PC-9 (cell line): ENCODE results near the gene CCER1.

Experiments
- EZH2 ChIP-seq: fragments of 200-600 bp; sonication (generic); IDR thresholded peaks from 2 replicates; pipeline ENCODE4 v1.8.0; 2017; ENCODE audit warnings: antibody characterized with exemption, low read depth
- TF ChIP-seq, protein P1 (sequence below): fragments of 200-600 bp; sonication (generic); conservative IDR thresholded peaks from 2 replicates; pipeline ENCODE4 v1.6.1; 2017; ENCODE audit warnings: mixed run types, antibody characterized with exemption, mild to moderate bottlenecking, moderate library complexity

DNA sequence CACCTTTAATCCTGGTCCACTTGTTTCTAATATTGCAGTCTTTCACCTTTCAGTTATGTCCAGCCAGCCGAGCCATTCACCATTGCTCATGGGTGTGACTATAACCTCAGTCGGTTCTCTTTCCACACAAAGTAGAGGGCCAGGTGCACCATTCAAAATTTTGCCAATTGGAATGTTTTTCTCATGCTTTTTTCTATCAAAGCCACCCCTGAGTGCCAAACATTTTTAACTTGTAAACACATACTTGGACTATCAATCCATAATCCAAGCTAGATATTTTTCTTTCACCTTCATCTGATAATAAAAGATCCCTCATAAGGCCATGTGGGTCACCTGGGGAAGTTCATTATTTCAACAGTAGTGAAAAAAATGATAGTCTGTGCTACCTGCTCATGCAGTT lies 52.4 kb downstream of the CCER1 start:
- TF ChIP-seq, protein P1, sequence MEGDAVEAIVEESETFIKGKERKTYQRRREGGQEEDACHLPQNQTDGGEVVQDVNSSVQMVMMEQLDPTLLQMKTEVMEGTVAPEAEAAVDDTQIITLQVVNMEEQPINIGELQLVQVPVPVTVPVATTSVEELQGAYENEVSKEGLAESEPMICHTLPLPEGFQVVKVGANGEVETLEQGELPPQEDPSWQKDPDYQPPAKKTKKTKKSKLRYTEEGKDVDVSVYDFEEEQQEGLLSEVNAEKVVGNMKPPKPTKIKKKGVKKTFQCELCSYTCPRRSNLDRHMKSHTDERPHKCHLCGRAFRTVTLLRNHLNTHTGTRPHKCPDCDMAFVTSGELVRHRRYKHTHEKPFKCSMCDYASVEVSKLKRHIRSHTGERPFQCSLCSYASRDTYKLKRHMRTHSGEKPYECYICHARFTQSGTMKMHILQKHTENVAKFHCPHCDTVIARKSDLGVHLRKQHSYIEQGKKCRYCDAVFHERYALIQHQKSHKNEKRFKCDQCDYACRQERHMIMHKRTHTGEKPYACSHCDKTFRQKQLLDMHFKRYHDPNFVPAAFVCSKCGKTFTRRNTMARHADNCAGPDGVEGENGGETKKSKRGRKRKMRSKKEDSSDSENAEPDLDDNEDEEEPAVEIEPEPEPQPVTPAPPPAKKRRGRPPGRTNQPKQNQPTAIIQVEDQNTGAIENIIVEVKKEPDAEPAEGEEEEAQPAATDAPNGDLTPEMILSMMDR = no peak
- TF ChIP-seq EZH2 = no peak
